AG04450 (cell line): ENCODE data around the gene GPX4. TPM values are rescaled to one million over a fixed set of nuclear protein-coding genes. Genes with fewer than 3 reads are reported as not detected.

ENCODE experiments used
- CTCF ChIA-PET: fragments of 300-600, 350-600 bp; formaldehyde crosslinking; extraction: SDS; loops from one replicate; lab custom pipeline; 2022; ENCODE audit warnings: antibody characterized with exemption, inconsistent platforms; lab: Charles Lee
- POLR2A ChIA-PET: fragments of 350-600 bp; formaldehyde crosslinking; extraction: SDS; loops from one replicate; lab custom pipeline; 2021; ENCODE audit warnings: antibody characterized with exemption, inconsistent platforms; lab: Yijun Ruan, JAX
- DNase-seq: peaks from one replicate; pipeline ENCODE4 v3.0.0-alpha.2; 2011; ENCODE audit warnings: low read depth, low spot score
- H3K27ac ChIP-seq: one replicate; pipeline ENCODE4 v1.5.1; 2012; ENCODE audit warnings: low read depth, low read length, control low read depth
- H3K27me3 ChIP-seq: one replicate; pipeline ENCODE4 v1.6.0; 2012; ENCODE audit warnings: low read length; ENCODE audit not compliant: control insufficient read depth, insufficient read depth
- H3K4me3 ChIP-seq: 2 replicates; pipeline ENCODE4 v1.5.1; 2011; ENCODE audit warnings: mild to moderate bottlenecking, low read depth, low read length, control low read depth
- H3K9me3 ChIP-seq: 2 replicates; pipeline ENCODE4 v1.5.1; 2012; ENCODE audit warnings: low read length; ENCODE audit not compliant: control insufficient read depth, insufficient read depth
- CTCF ChIP-seq: IDR thresholded peaks from 2 replicates; pipeline ENCODE4 v1.5.1; 2011; ENCODE audit warnings: low read depth, low read length, control low read depth, inconsistent platforms
- polyA plus RNA-seq: library from polyadenylated mRNA; depleted of rRNA; stranded (reverse); fragments of >200 nt; gene quantifications from 2 replicates; pipeline ENCODE4 v1.2.3, GENCODE V29; 2011

Gene GPX4
- polyA plus RNA-seq, 1 experiment = 627 TPM

DNA sequence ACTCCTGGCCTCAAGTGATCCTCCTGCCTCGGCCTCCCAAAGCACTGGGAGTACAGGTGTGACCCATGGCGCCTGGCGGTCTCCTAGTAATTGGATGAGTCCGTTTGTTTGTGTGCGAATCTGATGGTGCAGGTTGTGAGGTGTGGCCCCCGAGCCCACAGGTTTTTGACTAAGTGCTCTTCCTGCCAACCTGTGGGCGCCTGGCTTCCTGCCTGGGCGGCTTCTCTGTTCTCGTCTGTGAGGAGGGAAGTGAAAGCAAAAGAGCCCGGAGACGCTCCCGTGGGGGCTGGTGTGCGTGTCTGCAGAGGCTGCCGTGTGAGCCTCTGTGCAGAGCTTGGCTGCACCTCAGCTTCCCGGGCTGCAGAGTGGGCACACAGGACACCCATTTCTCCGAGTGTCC lies 26.8 kb upstream of the GPX4 start:
- no peak for TF ChIP-seq CTCF
- H3K9me3 ChIP-seq = peaks cover 23% of the 10 kb centered on the region; the same call in 1 of the 2 replicates
- CTCF ChIA-PET = no interaction called here
- H3K27ac ChIP-seq = no peak overlapping the region
- DNase-seq = no peak
- no peaks in the 10 kb centered on the region for H3K27me3 ChIP-seq
- H3K4me3 ChIP-seq = no peak overlapping the region
- POLR2A ChIA-PET = interaction anchor here (0.6 to 1.1 kb wide), 3 partner anchors 27 to 192 kb away, joined by 3 to 11 read pairs (median 10); partner anchors contain the start of genes CIRBP and GPX4

DNA sequence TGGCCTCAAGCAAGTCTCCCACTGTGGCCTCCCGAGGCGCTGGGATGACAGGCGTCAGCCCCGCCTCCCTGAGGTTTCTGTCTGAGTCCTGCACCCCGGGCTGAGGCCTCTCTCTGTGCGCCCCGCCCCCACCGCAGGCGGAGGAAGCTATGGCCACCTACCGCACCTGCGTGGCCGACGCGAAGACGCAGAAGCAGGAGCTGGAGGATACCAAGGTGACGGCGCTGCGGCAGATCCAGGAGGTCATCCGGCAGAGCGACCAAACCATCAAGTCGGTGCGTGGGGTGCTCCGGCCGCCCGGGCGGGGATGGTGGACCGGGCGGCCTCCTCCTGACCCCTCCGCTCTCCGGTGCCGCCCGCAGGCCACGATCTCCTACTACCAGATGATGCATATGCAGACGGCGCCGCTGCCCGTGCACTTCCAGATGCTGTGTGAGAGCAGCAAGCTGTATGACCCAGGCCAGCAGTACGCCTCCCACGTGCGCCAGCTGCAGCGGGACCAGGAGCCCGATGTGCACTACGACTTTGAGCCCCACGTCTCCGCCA lies 24.2 kb upstream of the GPX4 start:
- Histone ChIP-seq H3K4me3 (no peak overlapping the region), H3K9me3 (peaks cover 25% of the 10 kb centered on the region; the same call in 1 of the 2 replicates), H3K27me3 (no peaks in the 10 kb centered on the region), H3K27ac (no peak overlapping the region)
- no peak for DNase-seq
- CTCF ChIA-PET = no interaction called here
- POLR2A ChIA-PET = no interaction called here
- no peak for TF ChIP-seq CTCF

GRCh38 chr19:1080360-1081161 lies 23.2 kb upstream of the GPX4 start:
- H3K27ac ChIP-seq = no peak overlapping the region
- TF ChIP-seq CTCF = no peak
- ChIA-PET POLR2A (interaction anchor here (0.9 to 1.3 kb wide), 3 partner anchors 22 to 189 kb away, joined by 3 to 5 read pairs (median 3); partner anchors contain the start of genes ABCA7 and CIRBP), CTCF (no interaction called here)
- no peak for DNase-seq
- H3K9me3 ChIP-seq = peaks cover 25% of the 10 kb centered on the region; the same call in 1 of the 2 replicates
- no peak overlapping the region for H3K4me3 ChIP-seq
- no peaks in the 10 kb centered on the region for H3K27me3 ChIP-seq

GRCh38 chr19:1081301-1082164 lies 22.3 kb upstream of the GPX4 start:
- Histone ChIP-seq H3K27ac (no peak overlapping the region), H3K4me3 (no peak overlapping the region), H3K27me3 (no peaks in the 10 kb centered on the region), H3K9me3 (peaks cover 25% of the 10 kb centered on the region; the same call in 1 of the 2 replicates)
- CTCF ChIA-PET = no interaction called here
- no peak for DNase-seq
- POLR2A ChIA-PET = interaction anchor here (0.9 to 1.3 kb wide), 4 partner anchors 21 to 188 kb away, joined by 3 to 5 read pairs (median 4); partner anchors contain the start of genes ABCA7 and CIRBP
- TF ChIP-seq CTCF = no peak
